ENCODE data around the gene CASP9. TPM values are rescaled to one million over a fixed set of nuclear protein-coding genes. Genes with fewer than 3 reads are reported as not detected.

Gene CASP9
- total and polyA plus RNA-seq, 2 of the 13 experiments (the other 11 are each of a cell fraction or from before 2014, with no cell fraction given) = 8.5 to 11.5 TPM

DNA sequence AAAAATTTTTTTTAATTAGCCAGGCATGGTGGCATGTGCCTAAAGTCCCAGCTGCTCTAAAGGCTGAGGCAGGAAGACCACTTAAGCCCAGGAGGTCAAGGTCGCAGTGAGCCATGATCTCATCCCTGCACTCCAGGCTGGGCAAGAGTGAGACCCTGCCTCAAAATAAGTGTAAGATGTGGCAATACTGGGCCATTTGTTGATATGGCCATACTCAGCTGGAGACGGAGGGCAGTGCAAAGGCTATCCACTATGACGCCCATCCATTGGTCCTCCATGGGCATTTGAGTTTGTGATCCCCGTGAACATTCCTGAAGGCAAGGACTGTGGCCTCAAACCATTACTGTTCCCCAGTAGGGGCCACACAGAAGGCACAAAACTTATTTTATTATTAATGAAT lies 1.5 kb downstream of the CASP9 start:
- peaks cover 38% of the 10 kb centered on the region for H3K4me1 ChIP-seq (ENCODE audit: insufficient read depth, low read length)
- WGBS (ENCODE audit: low lambda C conversion rate) = 95% methylated on average over 4 of the region's 4 CpGs
- no peaks in the 10 kb centered on the region for H3K9me3 ChIP-seq (ENCODE audit: low read length)
- no TSS peak for BruUV-seq (replicated peaks)
- DNase-seq (ENCODE audit: low spot score) (no peak), FAIRE-seq (no peak), ATAC-seq (no peak)
- H3K27me3 ChIP-seq (ENCODE audit: control insufficient read depth in 1 of 2, insufficient read depth in 2 of 2, low read length in 2 of 2) = no peaks in the 10 kb centered on the region; a peak in 1 of 5 replicates
- peak overlapping the region; percentile 74; the same call in 1 of the 2 replicates for H3K4me2 ChIP-seq (ENCODE audit: low read depth, low read length)
- no peak overlapping the region for H3K9ac ChIP-seq (ENCODE audit: insufficient read depth, low read depth, low read length)
- H3K4me3 ChIP-seq (replicated peaks in 1 of 3; ENCODE audit: insufficient read depth in 1 of 3, low read depth in 2 of 3, low read length in 3 of 3) = no peak overlapping the region
- H3K79me2 ChIP-seq (ENCODE audit: insufficient read depth, low read length) = peaks cover 9% of the 10 kb centered on the region
- no peaks in the 10 kb centered on the region for H3K36me3 ChIP-seq (replicated peaks in 1 of 2; ENCODE audit: control insufficient read depth in 1 of 2, insufficient read depth in 2 of 2, low read length in 2 of 2)
- intact Hi-C loops (cut with micrococcal nuclease; ENCODE audit: unreplicated experiment) (loop anchor here (10.0 kb wide), 1 partner anchor 82 kb away; no protein-coding TSS in a partner anchor), in situ Hi-C loops (cut with HindIII; ENCODE audit: extremely low pct_ligation_motif_present, low pct_unique_long_range_greater_than_20kb) (no loop called here)
- no peak overlapping the region for H3K27ac ChIP-seq (ENCODE audit: extremely low read length, insufficient read depth, low read length)
- POLR2A ChIA-PET = no interaction called here
- H4K20me1 ChIP-seq (ENCODE audit: insufficient read depth, low read length) = peaks cover 4% of the 10 kb centered on the region; the same call in 1 of the 2 replicates
- CTCF ChIA-PET (ENCODE audit: low intra/inter-chr PET ratio, low total read pairs) = no interaction called here
- H2AFZ ChIP-seq (ENCODE audit: low read length) = no peak overlapping the region
- no peak for TF ChIP-seq NR1H2 (CRISPR knock-in tag; IDR thresholded peaks at IDR 0.05; ENCODE audit: borderline replicate concordance, low read depth)
- no peak for TF ChIP-seq ZNF724P (CRISPR knock-in tag; IDR thresholded peaks at IDR 0.05; ENCODE audit: borderline replicate concordance)
- TF ChIP-seq, protein P1, sequence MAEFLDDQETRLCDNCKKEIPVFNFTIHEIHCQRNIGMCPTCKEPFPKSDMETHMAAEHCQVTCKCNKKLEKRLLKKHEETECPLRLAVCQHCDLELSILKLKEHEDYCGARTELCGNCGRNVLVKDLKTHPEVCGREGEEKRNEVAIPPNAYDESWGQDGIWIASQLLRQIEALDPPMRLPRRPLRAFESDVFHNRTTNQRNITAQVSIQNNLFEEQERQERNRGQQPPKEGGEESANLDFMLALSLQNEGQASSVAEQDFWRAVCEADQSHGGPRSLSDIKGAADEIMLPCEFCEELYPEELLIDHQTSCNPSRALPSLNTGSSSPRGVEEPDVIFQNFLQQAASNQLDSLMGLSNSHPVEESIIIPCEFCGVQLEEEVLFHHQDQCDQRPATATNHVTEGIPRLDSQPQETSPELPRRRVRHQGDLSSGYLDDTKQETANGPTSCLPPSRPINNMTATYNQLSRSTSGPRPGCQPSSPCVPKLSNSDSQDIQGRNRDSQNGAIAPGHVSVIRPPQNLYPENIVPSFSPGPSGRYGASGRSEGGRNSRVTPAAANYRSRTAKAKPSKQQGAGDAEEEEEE (CRISPR knock-in tag; IDR thresholded peaks at IDR 0.05; ENCODE audit: borderline replicate concordance) = no peak
- TF ChIP-seq KAT7 (CRISPR knock-in tag; IDR thresholded peaks at IDR 0.05; ENCODE audit: borderline replicate concordance) = no peak
- TF ChIP-seq ZHX2 (IDR thresholded peaks at IDR 0.05; ENCODE audit: low read depth) = no peak
- no peak for TF ChIP-seq ZHX2 (CRISPR knock-in tag; IDR thresholded peaks at IDR 0.05; ENCODE audit: borderline replicate concordance)
- TF ChIP-seq HNF4A (CRISPR knock-in tag; IDR thresholded peaks at IDR 0.05) = no peak
- no peak for TF ChIP-seq ZZZ3 (CRISPR knock-in tag; IDR thresholded peaks at IDR 0.05; ENCODE audit: borderline replicate concordance)
- no peak for TF ChIP-seq ZSCAN21 (CRISPR knock-in tag; IDR thresholded peaks at IDR 0.05; ENCODE audit: borderline replicate concordance)
- TF ChIP-seq ZNF83 (CRISPR knock-in tag; IDR thresholded peaks at IDR 0.05; ENCODE audit: borderline replicate concordance) = no peak
- TF ChIP-seq, protein P2, sequence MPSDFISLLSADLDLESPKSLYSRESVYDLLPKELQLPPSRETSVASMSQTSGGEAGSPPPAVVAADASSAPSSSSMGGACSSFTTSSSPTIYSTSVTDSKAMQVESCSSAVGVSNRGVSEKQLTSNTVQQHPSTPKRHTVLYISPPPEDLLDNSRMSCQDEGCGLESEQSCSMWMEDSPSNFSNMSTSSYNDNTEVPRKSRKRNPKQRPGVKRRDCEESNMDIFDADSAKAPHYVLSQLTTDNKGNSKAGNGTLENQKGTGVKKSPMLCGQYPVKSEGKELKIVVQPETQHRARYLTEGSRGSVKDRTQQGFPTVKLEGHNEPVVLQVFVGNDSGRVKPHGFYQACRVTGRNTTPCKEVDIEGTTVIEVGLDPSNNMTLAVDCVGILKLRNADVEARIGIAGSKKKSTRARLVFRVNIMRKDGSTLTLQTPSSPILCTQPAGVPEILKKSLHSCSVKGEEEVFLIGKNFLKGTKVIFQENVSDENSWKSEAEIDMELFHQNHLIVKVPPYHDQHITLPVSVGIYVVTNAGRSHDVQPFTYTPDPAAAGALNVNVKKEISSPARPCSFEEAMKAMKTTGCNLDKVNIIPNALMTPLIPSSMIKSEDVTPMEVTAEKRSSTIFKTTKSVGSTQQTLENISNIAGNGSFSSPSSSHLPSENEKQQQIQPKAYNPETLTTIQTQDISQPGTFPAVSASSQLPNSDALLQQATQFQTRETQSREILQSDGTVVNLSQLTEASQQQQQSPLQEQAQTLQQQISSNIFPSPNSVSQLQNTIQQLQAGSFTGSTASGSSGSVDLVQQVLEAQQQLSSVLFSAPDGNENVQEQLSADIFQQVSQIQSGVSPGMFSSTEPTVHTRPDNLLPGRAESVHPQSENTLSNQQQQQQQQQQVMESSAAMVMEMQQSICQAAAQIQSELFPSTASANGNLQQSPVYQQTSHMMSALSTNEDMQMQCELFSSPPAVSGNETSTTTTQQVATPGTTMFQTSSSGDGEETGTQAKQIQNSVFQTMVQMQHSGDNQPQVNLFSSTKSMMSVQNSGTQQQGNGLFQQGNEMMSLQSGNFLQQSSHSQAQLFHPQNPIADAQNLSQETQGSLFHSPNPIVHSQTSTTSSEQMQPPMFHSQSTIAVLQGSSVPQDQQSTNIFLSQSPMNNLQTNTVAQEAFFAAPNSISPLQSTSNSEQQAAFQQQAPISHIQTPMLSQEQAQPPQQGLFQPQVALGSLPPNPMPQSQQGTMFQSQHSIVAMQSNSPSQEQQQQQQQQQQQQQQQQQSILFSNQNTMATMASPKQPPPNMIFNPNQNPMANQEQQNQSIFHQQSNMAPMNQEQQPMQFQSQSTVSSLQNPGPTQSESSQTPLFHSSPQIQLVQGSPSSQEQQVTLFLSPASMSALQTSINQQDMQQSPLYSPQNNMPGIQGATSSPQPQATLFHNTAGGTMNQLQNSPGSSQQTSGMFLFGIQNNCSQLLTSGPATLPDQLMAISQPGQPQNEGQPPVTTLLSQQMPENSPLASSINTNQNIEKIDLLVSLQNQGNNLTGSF (CRISPR knock-in tag; IDR thresholded peaks at IDR 0.05) = no peak
- TF ChIP-seq SNAI1 (CRISPR knock-in tag; IDR thresholded peaks at IDR 0.05; ENCODE audit: borderline replicate concordance) = no peak

Data from HepG2 (cell line).